ENCODE data around the gene PKM.
"Not testable (repeated sequence)": the region's sequence is repeated elsewhere in the genome, so short reads cannot be mapped to it uniquely, and the experiment has no call there.

The PKM gene

DNA sequence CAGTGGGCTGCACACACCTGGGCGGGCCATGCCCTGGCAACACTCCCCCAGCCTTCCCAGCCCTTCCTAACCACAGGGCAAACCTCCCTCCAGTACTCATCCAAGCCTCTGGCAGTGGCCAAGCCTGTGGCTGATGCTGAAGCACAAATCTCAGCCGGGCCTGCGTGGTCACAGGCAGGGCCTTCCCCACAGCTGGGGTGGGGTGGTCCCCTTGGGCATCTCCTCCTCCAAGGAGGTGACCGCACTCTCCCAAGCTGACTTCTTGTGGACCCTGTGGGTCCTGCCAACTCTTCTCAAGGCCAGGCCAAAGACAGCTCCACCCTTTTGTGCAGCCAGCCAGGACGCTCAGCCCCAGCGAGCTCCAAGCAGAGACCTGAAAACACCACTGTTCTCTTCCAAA, 54.8 kb downstream of the PKM start:
- DNase-seq (ENCODE audit: low spot score), result no peak

DNA sequence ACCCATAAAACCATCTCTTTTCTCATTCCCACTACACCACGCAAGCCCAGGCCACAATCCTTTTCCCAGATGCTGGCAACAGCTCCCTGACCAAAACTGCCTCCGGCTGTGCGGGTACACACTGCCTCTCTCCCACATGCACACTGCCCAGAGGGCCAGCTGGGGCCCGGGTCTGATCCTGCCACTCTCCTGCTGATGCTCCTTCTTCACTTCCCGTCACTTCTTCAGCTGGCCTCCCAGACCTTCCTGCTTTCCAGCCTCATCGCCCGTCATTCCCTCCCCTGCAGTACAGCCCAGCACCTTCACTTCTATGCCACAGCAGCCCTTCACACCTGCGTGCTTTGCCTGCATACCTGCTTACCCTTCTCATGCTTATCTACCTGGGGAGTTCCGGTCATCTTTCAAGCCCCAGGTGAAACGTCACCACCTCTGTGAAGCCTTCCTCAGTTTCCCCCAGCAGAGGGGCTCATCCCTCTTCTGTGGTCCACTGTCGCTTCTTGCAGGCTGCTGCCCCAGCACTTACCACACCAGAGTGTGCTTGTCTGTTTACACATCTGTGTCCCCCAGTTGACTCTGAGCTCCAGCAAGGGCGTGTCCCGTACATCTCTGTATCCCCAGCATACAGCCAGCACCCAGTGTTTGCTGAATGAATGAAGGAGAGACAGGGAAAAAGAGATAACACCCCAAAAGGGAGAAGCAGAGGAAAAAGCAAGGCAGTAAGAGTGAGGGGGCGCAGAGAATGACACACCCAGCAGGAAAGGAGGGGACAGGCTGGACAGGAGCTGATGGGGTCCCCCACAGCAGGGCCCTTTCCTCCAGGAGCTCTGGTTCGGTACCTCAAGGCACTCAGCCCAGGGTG, 55.6 kb downstream of the PKM start:
- DNase-seq (ENCODE audit: low spot score), result no peak

DNA sequence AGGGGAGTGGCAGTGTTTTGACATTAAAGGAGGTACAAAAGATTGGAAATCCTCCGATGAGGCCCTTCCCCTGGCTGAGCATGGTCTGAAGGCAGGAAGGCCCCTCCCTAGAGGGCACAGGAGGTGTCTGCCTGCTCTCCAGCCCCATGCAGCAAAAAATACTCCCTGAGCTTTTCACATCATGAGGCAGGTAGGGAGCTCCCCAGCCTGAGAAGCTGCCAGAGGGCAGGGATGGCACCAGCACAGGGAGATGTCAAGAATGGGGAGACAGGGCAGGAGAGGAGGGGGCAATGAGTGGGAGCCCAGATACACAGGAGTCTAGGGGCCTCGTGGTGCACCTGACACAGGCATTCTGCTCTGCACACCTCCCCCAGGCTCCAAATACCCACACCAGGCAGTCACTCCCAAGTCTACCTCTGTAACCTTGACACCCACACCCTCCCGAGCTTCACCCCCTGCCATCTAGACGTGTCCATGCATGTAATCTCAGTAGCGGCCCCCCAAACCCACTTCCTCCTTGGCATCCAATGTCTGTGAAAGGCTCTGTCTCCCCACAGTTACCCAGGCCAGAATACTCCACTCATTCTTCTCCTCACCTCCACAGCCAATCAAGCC, 56.3 kb downstream of the PKM start:
- no peak for DNase-seq (ENCODE audit: low spot score)

- no peak for DNase-seq (ENCODE audit: low spot score)
Observed at GRCh38 chr15:72173864-72174550, 57.0 kb downstream of the PKM start.

DNA sequence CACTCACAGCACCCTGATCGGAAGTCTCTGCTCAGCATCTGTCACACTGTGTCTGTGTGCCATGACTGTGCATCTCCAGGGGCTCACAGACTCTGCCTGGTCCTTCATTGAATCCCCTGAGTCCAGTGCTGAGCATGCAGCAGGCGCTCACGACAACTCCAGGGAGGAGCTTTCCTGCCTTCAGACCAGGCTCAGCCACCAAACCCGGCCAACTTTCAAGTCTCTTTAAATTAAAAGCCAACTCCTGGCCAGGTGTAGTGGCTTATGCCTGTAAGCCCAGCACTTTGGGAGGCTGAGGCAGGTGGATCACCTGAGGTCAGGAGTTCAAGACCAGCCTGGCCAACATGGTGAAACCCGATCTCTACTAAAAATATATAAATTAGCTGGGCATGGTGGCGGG, 57.6 kb downstream of the PKM start:
- no peak for DNase-seq (ENCODE audit: low spot score)

GRCh38 chr15:72172796-72173195, 58.2 kb downstream of the PKM start:
- DNase-seq (ENCODE audit: low spot score), result no peak

DNA sequence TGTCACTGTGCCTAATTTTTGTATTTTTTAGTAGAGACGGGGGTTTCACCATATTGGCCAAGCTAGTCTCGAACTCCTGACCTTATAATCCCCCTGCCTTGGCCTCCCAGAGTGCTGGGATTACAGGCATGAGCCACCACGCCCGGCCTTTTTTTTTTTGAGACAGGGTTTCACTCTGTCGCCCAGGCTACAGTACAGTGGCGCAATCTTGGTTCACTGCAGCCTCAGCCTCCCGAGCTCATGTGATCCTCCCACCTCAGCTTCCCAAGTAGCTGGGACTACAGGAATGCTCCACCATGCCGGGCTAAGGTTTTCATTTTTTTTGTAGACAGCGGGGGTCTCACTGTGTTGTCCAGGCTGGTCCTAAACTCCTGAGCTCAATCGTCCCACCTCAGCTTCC, 59.0 kb downstream of the PKM start:
- not testable (repeated sequence) for DNase-seq (ENCODE audit: low spot score)

- no peak for DNase-seq (ENCODE audit: low spot score)
Observed at GRCh38 chr15:72170691-72171090, 60.3 kb downstream of the PKM start.

DNA sequence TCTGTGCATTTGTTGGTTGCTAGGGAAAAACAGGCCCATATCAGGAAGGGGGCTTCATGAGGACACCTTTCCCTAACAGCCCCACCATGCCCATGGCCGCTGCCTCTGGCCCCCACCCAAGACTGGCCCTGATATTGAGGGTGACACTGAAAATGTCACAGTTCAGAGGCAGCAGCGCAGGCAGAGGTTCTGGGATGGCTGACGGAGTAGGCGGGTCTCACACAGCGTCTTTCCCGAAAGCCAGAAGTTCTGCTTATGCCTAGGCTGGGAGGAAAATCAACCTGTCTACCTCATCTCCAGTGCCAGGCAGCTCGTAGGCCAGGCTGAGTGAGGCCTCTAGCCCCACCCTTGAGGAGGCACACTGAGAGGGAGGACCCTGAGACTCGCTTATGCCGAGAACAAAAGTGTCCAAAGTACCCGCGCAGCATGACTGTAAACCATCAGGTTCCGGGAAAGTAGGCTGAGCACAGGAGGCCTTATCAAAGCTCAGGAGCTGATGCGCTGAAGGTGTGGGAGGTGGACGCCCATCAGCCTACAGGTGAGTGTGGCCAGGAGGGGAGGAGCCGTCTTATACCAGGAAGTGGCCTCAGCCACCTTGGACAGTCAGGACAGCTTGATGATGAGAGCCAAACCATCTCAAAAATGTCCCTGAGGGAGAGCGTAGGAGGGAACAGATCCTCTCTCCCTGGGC, 60.9 kb downstream of the PKM start:
- no peak for DNase-seq (ENCODE audit: low spot score)

DNA sequence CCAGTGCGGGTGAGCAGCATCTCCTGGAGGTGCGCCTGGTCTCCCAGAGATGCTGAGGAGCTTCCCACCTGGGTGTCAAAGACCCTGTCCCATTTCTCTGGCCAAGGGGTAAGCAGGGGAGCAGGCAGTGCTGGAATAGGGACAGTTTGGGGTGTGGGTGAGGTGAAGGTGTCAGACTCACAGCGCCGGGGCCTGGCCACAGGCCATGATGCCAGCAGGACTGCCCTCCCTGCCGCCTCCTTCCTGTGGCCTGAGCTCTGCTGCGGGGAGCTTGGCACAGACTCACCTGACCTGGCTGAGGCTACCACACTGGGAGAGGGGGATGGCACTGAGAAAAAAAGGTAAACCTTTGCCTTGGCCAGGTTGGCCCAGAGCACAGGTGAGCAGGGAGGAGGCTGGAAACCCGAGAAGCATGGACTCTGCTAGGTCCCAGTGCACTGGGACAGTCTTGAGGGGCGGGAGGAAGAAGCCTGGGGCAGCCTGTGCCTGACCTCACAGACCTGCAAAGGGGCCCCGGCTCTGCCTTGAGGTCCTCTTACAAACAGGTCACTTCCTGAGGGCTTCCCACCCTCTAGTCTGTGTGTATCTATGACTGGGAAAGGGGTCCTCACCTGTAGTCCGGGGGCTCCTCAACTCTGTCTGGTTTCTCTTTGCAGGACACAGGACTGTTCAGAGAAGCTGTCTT, 61.6 kb downstream of the PKM start:
- no peak for DNase-seq (ENCODE audit: low spot score)

- DNase-seq (ENCODE audit: low spot score), result no peak
Observed at GRCh38 chr15:72168808-72169190, 62.2 kb downstream of the PKM start.

- no peak for DNase-seq (ENCODE audit: low spot score)
Observed at GRCh38 chr15:72168131-72168807, 62.7 kb downstream of the PKM start.

DNA sequence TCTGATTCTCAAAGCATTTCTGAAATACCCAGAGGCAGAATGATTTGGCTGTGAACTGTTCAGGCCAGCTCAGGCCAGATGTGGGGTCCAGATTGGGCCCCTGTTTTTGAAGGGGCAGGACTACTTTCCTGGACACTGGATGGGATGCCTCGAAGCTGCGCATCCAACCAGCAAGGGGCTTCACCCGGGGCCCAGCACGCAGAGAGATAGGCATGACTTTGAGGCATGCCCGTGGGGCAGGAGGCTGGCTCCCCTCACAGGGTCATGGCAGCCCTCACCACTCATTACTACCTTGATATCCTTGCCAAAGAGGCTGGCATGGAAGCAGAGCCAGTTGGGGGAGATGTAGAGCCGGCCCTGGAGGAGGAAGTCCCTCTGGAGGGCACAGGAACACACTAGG, 63.5 kb downstream of the PKM start:
- DNase-seq (ENCODE audit: low spot score), result no peak

GRCh38 chr15:72166716-72167417, 64.1 kb downstream of the PKM start:
- no peak for DNase-seq (ENCODE audit: low spot score)

DNA sequence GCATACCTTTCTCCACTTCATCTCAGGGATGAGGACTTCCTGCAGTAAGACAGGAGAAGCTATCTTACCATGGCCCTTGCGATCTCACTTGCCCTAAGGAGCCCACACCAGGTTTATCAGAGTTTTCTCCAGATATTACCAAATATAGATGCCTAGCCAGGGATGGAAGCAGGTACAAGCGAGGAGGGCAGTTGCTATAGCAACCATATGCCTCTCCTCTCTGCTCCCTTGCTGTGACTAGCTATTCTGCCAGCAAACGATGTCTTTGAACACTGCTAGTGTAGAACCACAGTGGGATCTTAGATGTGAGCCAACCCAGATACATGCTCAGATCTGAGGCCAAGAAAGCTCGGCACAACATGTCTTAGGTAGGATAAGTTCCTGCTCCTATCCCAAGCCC, 67.3 kb downstream of the PKM start:
- peak; percentile 54 for DNase-seq (ENCODE audit: low spot score)

- DNase-seq (ENCODE audit: low spot score), result no peak
Observed at GRCh38 chr15:72162569-72162968, 68.4 kb downstream of the PKM start.

DNA sequence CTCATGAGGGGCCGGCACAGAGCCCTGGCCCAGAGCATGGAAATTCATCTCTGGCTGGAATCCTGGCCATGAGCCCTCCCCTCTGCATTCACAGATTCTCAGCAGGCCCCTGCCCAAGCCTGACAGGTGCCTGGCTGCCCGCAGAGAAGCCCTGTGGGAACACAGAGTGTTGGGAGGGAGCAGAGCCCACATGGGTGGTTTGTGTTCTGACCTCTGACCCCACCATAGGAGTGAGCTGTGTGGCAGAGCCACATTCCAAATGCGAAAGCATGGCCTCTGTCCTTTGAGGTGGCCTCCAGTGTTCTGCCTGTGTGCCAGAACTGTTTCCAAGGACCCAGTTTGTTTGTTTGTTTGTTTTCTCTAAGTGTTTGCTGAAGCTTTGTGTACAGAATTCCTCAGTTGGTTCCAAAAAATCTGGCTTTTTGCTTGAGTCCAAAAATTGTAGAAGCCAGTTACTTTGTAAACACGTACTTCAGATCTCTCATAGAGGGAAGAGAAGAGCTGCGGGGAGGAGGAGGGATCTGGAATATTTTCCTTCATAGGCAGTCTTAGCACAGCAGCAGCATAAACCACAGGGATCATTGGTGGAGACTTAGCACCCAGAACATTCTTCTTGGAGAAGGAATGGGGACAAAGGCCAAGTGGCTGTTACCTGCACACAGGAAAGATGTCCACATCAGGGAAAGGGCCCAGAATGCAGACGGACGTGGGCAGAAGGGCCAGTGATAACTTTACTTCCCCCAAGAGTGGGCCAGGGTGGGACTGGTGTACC, 69.4 kb downstream of the PKM start:
- no peak for DNase-seq (ENCODE audit: low spot score)

DNA sequence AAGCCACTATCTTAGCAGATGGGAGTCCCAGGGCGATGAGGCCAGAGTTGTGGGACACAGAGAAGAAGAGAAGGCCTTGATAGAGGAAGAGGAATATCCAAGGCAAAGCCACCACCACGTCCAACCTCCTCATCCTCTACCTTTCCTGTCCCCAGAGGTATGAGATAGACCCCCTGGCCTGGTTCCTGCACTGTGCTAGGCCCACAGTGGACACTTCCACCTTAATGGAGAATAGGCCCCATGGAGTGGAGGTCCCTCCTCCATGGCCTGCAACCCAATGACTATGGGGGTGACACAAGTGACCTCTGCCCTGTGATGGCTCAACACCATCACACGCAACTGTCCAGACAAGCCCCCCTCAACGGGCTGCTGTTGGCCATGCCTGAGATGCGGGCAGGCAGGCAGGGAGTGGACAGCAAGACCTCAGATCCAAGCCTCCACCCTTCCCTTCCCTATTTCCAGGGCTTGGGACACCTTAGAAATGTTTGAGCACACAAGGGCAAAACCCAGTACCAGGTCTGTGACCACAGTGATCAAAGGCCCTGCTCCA, 70.2 kb downstream of the PKM start:
- DNase-seq (ENCODE audit: low spot score), result no peak

GRCh38 chr15:72156928-72157327, 74.1 kb downstream of the PKM start:
- no peak for DNase-seq (ENCODE audit: low spot score)

Data from putamen (tissue), 1 donor.